AML-193 (cell line): ENCODE measurements around the gene SYT14.
"Not testable (repeated sequence)": the region's sequence is repeated elsewhere in the genome, so short reads cannot be mapped to it uniquely, and the experiment has no call there.

Experiments
- DNase-seq, 2 experiments: peaks; one replicate each; lab custom pipeline; 2025; lab: John Stamatoyannopoulos, UW

SYT14 gene

DNA sequence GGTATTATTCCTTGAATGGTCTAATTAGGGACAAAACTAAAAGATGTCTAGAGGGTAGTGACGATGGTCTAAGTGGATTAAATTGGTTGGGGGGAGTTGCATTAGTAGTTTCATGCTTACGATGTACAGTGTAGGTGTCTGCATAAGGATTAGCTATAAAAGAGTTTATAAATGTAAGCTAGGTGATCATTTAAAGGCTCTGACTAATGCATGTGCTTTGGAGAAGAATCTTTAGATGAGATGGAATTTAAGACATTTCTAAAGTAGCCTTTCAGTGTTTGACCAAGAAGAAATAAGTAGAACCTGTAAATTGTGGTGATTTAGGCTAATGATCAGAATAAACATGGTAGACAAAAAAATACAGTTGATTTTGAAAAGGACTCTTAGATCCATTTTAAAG is 7.4 kb downstream of the SYT14 start:
- no peak for DNase-seq

DNA sequence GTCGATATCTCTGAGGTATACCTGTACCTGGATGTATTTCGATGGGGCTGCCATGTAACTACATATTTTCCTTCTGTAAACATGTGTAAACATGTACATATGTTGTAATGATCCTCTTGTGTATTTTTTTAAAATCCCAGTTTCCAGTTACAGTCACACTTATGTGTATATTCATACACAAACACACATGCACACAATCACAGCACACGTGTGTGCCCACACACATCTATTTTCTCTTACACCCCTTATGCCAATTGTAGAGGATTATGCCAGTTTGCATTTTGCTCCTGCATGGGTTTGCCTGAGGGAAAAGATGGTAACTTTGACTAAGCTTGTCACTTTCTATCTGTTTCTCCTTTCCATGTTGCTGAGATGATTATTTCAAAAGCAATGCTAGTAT is 10.1 kb downstream of the SYT14 start:
- no peak for DNase-seq

DNA sequence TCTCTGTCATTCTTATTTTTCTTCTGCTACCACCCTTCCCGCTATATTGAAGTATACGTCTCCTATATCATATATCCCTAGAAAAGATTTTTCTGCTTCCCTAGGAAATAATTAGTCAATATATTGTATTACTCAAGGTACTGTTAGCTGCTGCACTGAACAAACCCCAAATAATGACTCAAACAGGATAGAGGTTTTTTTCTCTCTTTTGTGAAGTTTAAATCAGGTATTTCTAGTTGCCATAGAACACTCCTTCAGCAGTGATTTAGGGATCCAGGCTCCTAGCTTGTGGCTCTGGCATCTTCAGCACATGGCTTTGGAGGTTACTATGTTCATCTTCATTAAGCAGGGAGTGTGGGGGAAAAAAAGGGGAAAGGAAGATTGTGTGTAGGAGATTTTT is 18.1 kb downstream of the SYT14 start:
- DNase-seq: no peak

- no peak for DNase-seq
Observed at GRCh38 chr1:209959623-209960022, 21.6 kb downstream of the SYT14 start.

GRCh38 chr1:209960926-209961325 is 22.9 kb downstream of the SYT14 start:
- no peak for DNase-seq

DNA sequence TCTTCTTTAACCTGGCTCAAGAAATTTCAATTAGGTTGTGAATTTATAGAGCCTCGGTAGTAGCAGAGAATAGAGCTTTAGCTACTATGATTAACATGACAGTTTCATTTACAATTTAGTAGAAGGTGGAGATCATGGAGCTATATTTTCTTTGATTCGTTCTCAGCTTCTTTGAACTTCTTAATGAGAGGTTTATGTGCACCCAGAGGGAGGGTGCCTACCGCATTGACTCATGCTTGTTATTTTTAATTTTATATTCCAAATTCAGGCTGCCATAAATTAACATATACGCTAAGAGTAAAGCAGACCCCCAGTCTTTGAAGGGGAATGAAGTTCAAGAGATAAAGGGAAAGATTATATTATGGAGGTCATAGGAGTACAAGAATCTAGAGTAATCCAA is 24.4 kb downstream of the SYT14 start:
- DNase-seq: no peak

DNA sequence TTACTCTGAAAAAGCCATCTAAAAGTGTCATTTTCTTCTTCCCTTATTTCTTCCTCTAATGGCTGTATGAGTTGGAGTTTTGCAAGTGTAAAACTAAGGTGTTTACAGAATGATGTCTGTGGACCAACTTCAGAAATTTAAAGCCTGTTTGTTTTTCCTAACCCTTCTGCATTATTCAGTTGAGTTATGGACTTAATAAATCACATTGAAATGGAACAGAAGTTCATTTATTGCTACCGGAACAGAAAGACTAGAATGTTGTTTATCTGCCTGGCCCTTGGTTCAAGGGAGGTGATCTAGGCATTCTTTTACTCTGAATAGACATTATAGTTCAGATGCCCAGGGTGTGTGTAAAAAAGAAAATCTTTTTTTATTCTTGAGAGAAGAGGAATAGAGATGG is 24.8 kb downstream of the SYT14 start:
- DNase-seq: no peak

DNA sequence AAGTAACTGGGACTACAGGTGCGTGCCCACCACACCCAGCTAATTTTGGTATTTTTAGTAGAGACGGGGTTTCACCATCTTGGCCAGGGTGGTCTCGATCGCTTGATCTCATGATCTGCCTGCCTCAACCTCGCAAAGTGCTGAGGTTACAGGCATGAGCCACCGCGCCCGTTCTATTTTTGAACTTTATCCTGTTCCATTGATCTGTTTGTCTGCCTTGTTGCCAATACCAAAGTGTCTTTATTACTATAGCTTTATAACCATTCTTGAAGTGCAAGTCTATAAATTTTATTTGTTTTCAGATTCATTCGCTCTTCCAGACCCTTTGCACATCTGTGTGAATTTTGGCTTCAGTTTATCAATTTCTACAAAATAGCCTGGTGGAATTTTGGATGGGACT is 28.0 kb downstream of the SYT14 start:
- no peak for DNase-seq

DNA sequence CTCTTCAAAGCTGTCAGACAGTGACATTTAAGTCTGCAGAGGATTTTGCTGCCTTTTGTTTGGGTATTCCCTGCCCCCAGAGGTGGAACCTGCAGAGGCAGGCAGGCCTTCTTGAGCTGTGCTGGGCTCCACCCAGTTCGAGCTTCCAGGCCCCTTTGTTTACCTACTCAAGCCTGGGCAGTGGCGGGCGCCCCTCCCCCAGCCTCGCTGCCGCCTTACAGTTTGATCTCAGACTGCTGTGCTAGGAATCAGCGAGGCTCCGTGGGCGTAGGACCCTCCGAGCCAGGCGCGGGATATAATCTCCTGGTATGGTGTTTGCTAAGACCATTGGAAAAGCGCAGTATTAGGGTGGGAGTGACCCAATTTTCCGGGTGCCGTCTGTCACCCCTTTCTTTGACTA is 40.7 kb downstream of the SYT14 start:
- not testable (repeated sequence) for DNase-seq

GRCh38 chr1:209983953-209984352 is 45.9 kb downstream of the SYT14 start:
- DNase-seq: no peak

DNA sequence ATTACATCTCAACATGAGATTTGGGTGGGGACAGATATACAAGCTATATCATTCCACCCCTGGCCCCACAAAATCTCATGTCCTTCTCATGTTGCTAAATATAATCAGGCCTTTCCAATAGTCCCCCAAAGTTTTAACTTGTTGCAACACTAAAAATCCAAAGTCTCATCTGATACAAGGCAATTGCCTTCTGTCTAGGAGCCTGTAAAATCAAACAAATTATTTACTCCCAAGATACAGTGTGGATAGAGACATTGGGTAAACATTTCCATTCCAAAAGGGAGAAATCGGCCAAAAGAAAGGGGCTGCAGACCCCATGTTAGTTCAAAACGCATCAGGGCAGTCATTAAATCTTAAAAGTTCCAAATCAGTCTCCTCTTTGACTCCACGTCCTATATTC is 47.0 kb downstream of the SYT14 start:
- no peak for DNase-seq

DNA sequence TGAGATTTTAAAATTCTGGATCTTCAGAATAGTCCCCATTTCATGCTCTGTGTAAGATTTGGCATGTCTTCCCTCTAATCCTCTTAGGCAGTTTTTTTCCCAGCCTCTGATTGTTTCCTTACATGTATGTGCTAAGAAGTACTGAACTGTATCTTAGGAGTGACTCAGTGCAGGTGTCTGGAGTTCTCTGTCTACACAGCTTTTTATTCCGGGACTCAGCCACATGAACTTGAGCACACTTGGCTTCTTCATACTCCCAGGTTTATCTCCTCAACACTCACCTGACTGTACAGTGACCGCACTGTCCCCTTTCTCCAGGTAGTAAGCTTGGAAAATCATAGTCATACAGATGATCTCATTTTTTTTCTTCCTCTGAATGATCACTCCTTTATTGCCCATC is 50.7 kb downstream of the SYT14 start:
- DNase-seq: no peak

- DNase-seq: peak; percentile 56 to 61
Observed at GRCh38 chr1:209989525-209989924, 51.5 kb downstream of the SYT14 start.

GRCh38 chr1:209993061-209993830 is 55.2 kb downstream of the SYT14 start:
- DNase-seq: no peak

DNA sequence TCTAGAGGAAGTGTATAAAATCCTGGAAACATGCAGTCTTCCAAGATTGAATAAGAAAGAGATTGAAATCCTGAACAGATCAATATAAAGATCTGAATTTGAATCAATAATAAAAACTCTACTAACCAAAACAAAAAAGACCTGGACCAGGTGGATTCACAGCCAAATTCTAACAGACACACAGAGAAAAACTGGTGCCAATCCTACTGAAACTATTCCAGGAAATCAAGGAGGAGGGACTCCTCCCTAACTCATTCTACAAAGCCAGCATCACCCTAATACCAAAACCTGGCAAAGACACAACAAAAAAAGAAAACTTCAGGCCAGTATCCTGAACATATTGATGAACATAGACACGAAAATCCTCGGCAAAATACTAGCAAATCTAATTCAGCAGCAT is 58.3 kb downstream of the SYT14 start:
- DNase-seq: no peak

DNA sequence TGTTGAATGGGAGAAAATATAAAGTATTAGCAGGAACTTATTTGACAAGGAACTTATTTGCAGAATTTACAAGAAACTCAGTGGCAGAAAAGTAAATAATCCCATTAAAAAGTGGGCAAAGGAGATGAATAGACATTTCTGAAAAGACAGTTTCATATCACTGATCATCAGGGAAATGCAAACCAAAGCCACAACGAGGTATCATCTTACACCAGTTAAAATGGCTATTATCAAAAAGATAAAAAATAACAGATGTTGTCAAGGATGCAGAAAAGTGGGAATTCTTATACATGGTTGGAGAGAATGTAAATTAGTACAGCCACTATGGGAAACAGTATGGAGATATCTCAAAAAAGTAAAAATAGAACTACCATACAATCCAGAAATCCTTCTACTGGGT is 61.0 kb downstream of the SYT14 start:
- DNase-seq: no peak

- DNase-seq: no peak
Observed at GRCh38 chr1:210001751-210002150, 63.7 kb downstream of the SYT14 start.

GRCh38 chr1:210003501-210003900 is 65.5 kb downstream of the SYT14 start:
- no peak for DNase-seq

DNA sequence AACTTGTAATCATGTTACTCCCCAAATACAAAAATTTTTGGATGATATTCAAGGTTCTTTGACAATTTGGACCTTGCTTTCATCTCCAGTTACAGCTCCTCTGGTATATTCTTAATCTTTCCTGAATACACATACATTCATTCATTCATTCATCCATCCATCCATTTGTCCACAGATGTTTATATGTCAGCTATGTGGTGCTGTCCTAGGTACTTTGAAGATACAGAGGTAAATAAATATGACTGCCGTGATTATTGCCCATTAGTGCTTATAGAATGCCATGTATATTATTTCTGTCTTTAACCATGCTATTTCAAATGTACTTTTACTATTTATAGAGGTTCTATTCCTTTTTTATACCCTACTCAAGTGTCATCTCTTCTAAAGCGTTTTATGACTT is 72.1 kb downstream of the SYT14 start:
- no peak for DNase-seq

- DNase-seq: no peak
Observed at GRCh38 chr1:210021145-210021860, 83.3 kb downstream of the SYT14 start.

DNA sequence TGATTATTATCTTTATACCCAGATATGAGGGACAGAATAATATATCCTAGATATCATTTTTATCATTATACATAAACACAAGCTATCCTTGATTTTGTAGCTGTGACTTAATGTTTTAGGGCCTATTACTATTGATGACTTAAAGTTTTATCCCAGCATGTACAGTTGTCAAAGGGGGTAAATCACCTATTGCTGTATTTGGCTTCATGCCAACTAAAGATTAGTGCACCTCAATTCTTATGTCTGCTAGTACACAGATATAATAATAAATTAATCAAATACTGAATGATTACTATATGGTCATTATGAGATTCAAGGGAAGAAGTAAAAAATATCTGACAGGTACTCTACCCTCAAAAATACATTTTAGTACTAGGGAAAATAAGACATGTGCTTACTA is 84.0 kb downstream of the SYT14 start:
- no peak for DNase-seq

- no peak for DNase-seq
Observed at GRCh38 chr1:210024282-210024681, 86.3 kb downstream of the SYT14 start.

DNA sequence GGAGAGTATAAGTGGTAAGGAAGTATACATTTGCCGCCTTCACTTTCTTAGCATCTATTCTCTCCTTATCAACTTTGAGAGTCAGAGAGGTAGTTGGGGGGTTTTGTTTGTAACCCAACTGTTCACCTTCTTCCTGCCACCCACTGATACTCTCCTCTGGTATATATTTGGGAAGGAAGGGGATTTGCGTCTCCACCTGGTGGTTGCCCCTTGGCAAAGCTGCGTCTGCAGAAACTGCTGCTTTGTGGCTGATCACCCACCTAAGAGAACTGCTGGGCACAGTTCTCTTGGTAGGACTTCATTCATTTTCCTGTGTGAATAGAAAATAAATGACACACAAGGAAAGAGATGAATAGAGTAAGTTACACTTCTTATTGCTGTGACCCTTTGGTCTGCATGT is 87.0 kb downstream of the SYT14 start:
- DNase-seq: no peak

- no peak for DNase-seq
Observed at GRCh38 chr1:210025870-210026269, 87.9 kb downstream of the SYT14 start.
